MCF 10A (cell line): ENCODE data around the gene TMEM179. TPM values are rescaled to one million over a fixed set of nuclear protein-coding genes. Genes with fewer than 3 reads are reported as not detected.

Source experiments
- BruUV-seq: library from RNA; stranded (reverse); fragments of 400-500 nt; replicated peaks from 2 replicates; lab custom pipeline; 2021; lab: Mats Ljungman, UMichigan
- CTCF ChIA-PET: fragments of 300-600 bp; sonication (Branson Sonifier 250); formaldehyde crosslinking; extraction: SDS; loops from one replicate; lab custom pipeline; 2021; ENCODE audit warnings: antibody characterized with exemption, inconsistent platforms; lab: Yijun Ruan, JAX
- POLR2A ChIA-PET: fragments of 300-600, 350-650 bp; sonication (Branson Sonifier 250); formaldehyde crosslinking; extraction: SDS; loops from one replicate; lab custom pipeline; 2020; ENCODE audit warnings: antibody characterized with exemption, inconsistent platforms; lab: Yijun Ruan, JAX
- DNase-seq: peaks from one replicate; pipeline ENCODE4 v3.0.0-alpha.2; 2018; ENCODE audit not compliant: unreplicated experiment
- H3K27ac Mint-ChIP-seq: one replicate; pipeline ENCODE4 v1.8.0; 2022; ENCODE audit warnings: mild to moderate bottlenecking, low read depth, mixed read lengths; ENCODE audit not compliant: unreplicated experiment
- H3K27me3 Mint-ChIP-seq: one replicate; pipeline ENCODE4 v1.8.0; 2022; ENCODE audit warnings: mixed read lengths; ENCODE audit not compliant: insufficient read depth, unreplicated experiment
- H3K36me3 Mint-ChIP-seq: one replicate; pipeline ENCODE4 v1.8.0; 2022; ENCODE audit warnings: mild to moderate bottlenecking, moderate library complexity, mixed read lengths; ENCODE audit not compliant: insufficient read depth, unreplicated experiment
- H3K4me1 Mint-ChIP-seq: one replicate; pipeline ENCODE4 v1.8.0; 2022; ENCODE audit warnings: mixed read lengths; ENCODE audit not compliant: insufficient read depth, unreplicated experiment
- H3K4me3 Mint-ChIP-seq: one replicate; pipeline ENCODE4 v1.8.0; 2022; ENCODE audit warnings: mild to moderate bottlenecking, moderate library complexity, mixed read lengths; ENCODE audit not compliant: unreplicated experiment
- H3K9me3 Mint-ChIP-seq: one replicate; pipeline ENCODE4 v1.8.0; 2022; ENCODE audit warnings: mixed read lengths; ENCODE audit not compliant: unreplicated experiment
- CTCF ChIP-seq: fragments of 200-600 bp; IDR thresholded peaks from one replicate; pipeline ENCODE4 v1.8.0; 2022; ENCODE audit warnings: antibody characterized with exemption, mild to moderate bottlenecking; ENCODE audit not compliant: unreplicated experiment
- intact Hi-C: fragments of 100-400 bp; cut with micrococcal nuclease; formaldehyde crosslinking; loops from 2 replicates; pipeline ENCODE4 v1.14.1; 2022
- total RNA-seq: library from RNA; stranded (reverse); gene quantifications from 2 replicates; pipeline ENCODE4 v1.2.3, GENCODE V29; 2022

TMEM179 gene
- total RNA-seq, 1 experiment from 2014 or later: not detected

DNA sequence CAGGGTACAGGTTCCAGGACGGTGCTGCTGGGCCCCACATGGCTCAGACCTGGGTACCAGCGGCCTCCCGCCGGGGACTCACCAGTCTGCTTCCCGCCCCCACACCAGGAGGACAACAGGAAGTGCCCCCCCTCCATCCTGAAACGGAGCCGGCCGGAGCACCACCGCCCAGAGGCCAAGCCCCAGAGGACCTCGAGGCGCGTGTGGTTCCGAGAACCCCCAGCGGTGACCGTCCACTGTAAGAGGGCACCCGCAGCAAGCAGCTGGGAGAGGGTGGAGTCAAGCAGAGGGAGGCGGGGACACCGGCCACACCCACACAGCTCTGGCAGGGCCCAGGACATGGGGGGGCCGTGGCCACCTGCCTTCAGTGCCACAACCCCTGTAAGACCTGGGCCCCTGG lies 16.9 kb downstream of the TMEM179 start:
- intact Hi-C loops: no loop called here
- H3K4me3 Mint-ChIP-seq: no peak overlapping the region
- no peak overlapping the region for H3K27ac Mint-ChIP-seq
- POLR2A ChIA-PET: no interaction called here
- BruUV-seq: no TSS peak
- CTCF ChIA-PET: interaction anchor here (2.2 kb wide), 1 partner anchor 22 kb away, joined by 14 read pairs; no protein-coding TSS in a partner anchor
- peaks cover 5% of the 10 kb centered on the region for H3K4me1 Mint-ChIP-seq
- DNase-seq: no peak
- peaks cover 45% of the 10 kb centered on the region for H3K27me3 Mint-ChIP-seq
- H3K9me3 Mint-ChIP-seq: no peaks in the 10 kb centered on the region
- TF ChIP-seq CTCF: no peak
- H3K36me3 Mint-ChIP-seq: no peaks in the 10 kb centered on the region

- TF ChIP-seq CTCF: no peak
- peaks cover 38% of the 10 kb centered on the region for H3K27me3 Mint-ChIP-seq
- no TSS peak for BruUV-seq
These were observed 17.5 kb downstream of the TMEM179 start for GRCh38 chr14:104586832-104587620.

GRCh38 chr14:104585966-104586697 lies 18.4 kb downstream of the TMEM179 start:
- Mint-ChIP-seq H3K4me3 (no peak overlapping the region), H3K4me1 (peaks cover 5% of the 10 kb centered on the region), H3K27me3 (peaks cover 43% of the 10 kb centered on the region), H3K27ac (no peak overlapping the region), H3K9me3 (no peaks in the 10 kb centered on the region), H3K36me3 (no peaks in the 10 kb centered on the region)
- POLR2A ChIA-PET: no interaction called here
- no TSS peak for BruUV-seq
- CTCF ChIA-PET: no interaction called here
- intact Hi-C loops: no loop called here
- DNase-seq: no peak
- no peak for TF ChIP-seq CTCF

More at GRCh38 chr14:104586832-104587620, 17.5 kb downstream of the TMEM179 start:
- H3K4me1 Mint-ChIP-seq: peaks cover 5% of the 10 kb centered on the region
- H3K36me3 Mint-ChIP-seq: no peaks in the 10 kb centered on the region
- intact Hi-C loops: no loop called here
- ChIA-PET CTCF (interaction anchor here (2.2 kb wide), 1 partner anchor 22 kb away, joined by 14 read pairs; no protein-coding TSS in a partner anchor), POLR2A (no interaction called here)
- no peak overlapping the region for H3K27ac Mint-ChIP-seq
- no peak overlapping the region for H3K4me3 Mint-ChIP-seq
- no peak for DNase-seq
- no peaks in the 10 kb centered on the region for H3K9me3 Mint-ChIP-seq

DNA sequence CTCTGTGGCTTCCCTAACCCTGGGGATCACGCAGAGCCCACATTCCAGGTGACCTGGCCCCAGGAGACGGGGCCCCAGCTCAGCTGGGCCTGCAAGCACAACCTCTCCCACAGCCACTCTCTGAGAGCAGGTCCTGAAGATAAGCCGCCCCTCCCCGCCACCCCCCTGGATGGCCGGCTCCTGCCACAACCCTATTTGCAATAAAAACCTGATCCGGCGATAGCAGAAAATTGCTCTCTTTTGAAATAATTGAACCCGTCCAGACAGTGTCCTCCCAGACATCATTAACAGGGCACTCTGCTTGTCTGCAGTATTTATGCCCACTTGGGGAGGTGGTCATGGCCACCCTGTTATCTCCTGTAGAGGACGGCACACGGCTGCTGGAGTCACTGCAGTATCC lies 20.0 kb downstream of the TMEM179 start:
- no peak overlapping the region for H3K27ac Mint-ChIP-seq
- intact Hi-C loops: no loop called here
- no peaks in the 10 kb centered on the region for H3K4me1 Mint-ChIP-seq
- ChIA-PET POLR2A (no interaction called here), CTCF (no interaction called here)
- H3K4me3 Mint-ChIP-seq: no peak overlapping the region
- peaks cover 53% of the 10 kb centered on the region for H3K27me3 Mint-ChIP-seq
- H3K9me3 Mint-ChIP-seq: no peaks in the 10 kb centered on the region
- H3K36me3 Mint-ChIP-seq: no peaks in the 10 kb centered on the region
- no peak for DNase-seq
- no TSS peak for BruUV-seq
- TF ChIP-seq CTCF: no peak
